Fibroblast of the conjunctiva (primary cell): ENCODE data around the gene TBC1D16.
"Not testable (repeated sequence)": the region's sequence is repeated elsewhere in the genome, so short reads cannot be mapped to it uniquely, and the experiment has no call there.

Experiments used
- DNase-seq: peaks from one replicate; pipeline ENCODE4 v3.0.0-alpha.2; 2010; ENCODE audit warnings: low read depth

The TBC1D16 gene

DNA sequence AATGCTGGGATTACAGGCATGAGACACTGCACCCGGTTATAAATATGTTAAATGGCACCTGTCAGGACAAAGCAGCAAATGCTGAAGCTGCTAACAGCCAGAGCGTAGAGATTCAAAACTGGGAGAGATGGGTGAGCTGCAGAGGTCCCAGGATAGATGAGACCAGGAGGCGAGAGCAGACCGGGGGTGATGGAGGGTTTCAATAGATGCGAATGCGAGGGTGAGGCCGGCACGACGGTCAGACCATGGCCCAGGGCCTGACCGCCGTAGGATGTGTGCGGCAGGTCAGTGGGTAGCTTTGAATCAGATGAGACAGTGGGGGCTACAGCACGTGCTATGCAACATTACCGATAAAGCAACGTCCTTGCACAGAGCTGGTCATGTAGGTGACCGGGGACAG lies 15.0 kb upstream of the TBC1D16 start:
- DNase-seq, result no peak

DNA sequence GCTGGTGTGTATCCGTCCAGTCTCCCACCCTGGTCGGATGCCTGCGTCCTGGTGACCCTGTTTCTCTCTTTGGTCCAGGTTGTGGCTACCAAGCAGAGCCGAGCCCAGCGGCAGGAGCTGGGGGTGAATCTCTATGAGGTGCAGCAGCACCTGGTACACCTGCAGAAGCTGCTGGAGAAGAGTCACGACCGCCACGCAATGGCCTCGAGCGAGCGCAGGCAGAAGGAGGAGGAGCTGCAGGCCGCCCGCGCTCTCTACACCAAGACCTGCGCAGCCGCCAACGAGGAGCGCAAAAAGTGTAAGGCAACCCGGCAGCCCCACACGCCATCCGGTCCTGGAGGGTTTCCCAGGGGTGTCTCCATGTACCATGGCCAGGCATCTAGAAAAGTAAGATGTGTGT lies 14.3 kb upstream of the TBC1D16 start:
- no peak for DNase-seq

DNA sequence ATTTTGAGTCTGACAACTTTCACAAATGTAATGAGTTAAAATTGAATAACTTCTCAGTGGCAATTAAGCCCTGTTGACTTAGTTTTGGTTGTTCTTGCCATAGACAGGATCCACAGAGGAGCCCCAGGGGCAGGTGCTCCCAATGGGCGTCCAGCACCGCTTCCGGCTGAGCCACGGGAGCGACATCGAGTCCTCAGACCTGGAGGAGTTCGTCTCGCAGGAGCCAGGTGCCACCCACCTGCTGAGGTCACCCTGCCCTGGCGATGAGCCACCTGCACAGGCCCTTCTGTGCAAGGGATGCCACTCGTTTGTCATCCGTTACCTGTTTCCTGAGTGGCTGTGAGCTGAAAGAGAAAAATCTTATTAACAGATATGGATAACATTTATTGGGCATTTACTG lies 11.5 kb upstream of the TBC1D16 start:
- DNase-seq, result no peak

DNA sequence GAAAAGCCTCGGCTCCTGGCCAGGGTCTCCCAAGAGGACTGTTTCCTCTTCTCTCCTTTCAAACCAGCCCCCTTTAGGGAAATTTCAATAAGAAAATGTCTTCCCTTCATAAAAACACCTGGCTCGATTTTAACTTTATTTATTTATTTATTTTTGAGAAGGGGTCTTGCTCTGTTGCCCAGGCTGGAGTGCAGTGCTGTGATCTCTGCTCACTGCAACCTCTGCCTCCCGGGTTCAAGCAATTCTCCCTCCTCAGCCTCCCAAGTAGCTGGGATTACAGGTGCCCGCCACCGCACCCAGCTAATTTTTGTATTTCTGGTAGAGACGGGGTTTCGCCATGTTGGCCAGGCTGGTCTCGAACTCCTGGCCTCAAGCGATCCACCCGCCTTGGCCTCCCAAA lies 11.0 kb upstream of the TBC1D16 start:
- DNase-seq, result not testable (repeated sequence)

DNA sequence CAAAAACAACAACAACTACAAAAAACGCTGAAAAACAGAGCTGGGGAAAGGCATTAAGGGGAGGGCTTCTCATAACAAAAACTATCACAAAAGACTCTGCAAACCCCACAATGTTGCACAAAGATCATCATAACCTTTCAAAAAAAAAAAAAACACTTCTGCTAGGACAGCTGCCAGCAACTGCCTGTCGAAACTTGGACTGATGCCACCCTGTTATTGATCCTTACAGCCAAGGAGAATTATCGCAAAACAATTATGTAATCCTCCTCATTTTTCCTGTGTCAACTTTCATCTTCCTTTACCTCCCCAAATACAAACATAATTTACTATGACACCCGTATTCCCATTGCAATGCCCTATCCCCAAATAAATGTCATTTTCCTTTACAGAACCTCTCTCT lies 10.0 kb upstream of the TBC1D16 start:
- DNase-seq, result no peak

DNA sequence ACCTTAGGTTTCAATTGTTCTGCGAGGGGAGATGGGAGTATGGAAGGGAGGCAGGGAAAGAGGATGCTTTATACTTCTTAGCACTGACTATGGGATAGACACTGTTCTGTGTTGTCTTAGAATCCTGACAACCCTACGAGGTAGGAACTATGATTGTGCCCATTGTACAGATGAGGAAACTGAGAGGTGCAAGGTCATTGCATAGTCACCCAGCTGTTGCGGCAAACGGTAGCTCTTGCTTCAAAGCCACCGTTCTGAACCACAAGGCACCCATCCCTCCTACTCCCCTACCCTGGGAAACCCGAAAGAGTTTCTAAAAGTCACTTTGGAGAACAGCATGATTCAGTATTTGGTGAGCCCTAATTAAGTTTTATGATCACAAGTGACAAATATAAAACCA lies 8.3 kb upstream of the TBC1D16 start:
- DNase-seq, result no peak

DNA sequence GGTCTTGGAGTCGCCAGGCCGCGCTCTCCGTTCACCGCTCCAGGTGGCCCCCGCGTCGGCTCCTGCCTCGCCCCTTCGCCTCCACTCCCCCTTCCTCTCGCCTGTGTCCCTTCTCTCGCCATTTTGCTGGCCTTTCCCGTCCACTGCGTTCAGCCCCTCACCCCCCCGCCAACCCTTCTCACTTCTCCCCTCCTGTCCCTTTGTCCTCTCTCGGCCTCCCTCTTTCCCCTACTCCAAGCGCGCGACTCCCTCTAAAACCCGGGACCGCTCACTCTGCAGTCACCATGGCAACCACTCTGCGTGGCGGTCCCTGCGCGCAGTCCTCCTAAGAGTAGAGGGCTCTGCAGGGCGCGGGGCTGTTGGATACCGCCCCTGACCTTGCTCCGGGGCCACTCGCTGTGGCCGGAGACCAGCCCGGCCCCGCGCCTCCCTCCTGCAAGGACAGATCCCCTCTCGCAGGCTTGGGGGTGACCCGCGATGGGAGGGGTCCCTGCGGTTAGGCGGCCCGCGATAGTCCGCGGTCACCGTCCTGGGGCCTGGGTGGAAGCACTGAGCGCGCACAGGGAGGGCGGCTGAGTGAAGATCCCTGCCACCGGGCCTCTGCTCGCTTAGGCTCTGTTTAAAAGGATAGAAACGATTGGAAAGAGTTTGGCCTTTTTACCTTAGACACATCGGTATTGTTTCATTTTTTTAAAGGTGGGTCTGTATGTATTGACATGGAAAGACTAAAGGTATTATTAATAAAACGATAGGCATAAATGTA lies 1.2 kb upstream of the TBC1D16 start:
- no peak for DNase-seq

DNA sequence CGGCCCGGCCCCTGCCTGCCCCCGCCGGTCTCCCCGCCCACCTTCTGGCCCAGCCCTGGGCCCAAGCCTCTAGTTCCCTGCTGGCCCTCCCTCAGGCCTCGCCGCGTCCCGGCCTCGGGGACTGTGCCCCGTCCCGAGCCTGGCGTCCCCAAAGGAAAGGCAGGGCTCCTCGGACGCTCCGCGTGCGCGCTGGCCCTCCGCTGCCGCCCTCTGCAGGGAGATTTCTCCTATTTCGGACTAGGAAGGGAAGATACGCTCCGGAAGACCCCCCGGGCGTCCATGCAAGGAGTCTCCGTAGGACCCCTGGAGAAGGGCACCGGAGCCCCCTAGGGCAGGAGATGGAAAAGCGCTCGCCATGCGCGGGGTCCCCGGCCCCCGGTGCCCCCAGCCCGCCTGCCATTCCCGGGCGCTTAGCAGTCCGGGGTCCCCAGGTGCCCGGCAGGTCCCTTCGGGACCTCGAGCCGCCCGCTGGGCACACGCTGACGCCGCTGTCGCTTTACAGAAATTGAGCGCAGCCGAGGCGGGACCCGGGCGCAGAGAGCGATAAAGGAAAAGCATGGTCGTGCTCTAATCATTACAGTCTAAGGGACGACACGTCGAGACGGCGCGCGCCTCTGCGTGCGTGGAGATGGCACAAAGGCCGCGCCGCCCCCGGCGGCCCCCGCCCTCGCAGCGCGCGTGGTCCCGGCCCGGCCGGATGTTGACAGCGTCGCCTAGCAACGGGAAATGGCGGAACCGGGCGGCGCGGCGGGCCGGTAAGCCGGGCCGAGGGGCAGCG lies 454 bp upstream of the TBC1D16 start, which contains the start of gene CCDC40:
TSS of gene CCDC40 (plus strand) at position 706 of the 778 bp plus-strand sequence. CDS start at position 727, 21 bp downstream.
- peak; percentile 33 for DNase-seq

DNA sequence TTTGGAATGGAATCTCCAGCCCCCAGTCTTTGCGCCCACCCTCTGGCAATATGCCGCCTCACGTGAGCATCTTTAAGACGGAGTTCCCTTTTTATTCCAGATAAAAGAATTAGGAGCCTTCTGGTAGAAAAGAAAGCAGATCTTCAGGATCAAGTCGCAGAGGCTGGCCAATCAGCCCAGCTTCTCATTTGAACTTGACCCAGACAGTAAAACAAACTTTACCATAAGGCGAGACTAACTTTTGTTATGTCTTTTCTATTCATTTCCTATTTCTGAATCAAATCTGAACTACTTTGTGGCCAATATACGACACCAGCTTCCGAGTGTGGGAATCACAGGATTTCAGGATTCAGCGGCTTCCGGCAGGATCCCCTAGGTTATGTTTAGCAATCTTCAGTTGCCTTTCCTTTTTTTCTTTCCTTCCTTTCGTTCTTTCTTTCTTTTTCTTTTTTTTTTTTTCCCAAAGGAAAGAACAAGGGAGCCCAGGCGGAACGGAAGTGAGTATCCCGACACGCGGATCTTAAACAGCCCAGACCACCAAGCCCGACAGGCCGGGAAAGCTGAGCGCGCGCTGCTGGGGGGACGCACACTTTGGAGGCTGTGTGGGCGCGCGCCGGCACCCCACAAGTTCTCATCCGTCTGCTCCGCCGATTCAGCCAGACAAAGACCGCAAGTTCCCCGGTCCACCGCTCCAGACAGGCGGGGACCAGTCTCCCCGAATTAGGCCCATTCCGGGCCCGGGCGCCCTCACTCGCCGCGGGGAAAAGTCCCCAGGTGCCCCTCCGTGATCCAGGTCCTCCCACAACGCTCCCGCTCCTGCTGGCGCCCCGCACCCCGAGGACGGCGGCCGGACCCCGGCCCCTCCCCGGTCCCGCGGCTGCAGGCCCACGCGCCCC lies 633 bp downstream of the TBC1D16 start:
- no peak for DNase-seq

DNA sequence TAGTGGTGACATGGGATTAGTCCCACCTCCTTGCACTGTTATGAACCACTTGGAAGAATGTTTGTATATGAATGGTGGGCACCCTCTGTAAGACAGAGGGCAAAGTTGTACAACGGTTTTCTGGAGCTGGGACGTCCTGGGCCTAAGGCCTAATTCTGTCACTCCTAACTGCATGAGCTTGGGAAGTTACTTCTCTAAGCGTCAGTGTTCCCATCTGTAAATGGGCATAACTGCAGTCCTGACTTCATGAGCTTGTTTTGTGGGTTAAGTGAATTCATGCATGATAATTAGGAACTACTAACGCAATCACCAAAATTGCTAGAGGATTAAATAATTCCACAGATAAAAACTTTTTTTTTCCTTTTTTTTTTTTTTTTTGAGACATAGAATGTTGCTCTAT lies 1.8 kb downstream of the TBC1D16 start:
- no peak for DNase-seq

DNA sequence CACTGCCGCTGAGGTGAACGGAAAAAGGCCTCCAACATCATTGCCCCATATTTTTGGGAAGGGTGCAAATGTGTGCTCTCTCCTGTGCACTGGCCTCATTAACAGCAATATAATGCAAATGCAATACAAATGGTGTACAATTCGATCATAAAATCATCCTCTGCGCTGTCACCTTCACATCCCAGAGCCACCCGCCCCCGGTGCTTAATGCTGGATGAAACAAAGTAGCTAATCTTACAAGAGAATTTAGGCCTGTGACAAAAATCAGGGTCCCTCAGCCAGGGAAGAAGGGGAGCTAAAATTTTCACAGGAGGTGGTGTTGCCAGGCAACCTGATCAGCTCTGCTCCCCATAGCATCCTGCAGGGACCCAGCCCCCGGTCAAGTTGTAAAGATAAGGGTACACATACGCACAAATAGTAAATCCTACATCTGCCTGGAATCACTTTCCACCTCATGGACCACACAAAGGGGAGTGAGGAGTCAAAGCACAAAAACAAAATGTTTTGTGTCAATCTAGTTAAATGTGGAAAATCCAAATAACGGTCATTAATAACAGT lies 3.0 kb downstream of the TBC1D16 start:
- DNase-seq, result no peak

DNA sequence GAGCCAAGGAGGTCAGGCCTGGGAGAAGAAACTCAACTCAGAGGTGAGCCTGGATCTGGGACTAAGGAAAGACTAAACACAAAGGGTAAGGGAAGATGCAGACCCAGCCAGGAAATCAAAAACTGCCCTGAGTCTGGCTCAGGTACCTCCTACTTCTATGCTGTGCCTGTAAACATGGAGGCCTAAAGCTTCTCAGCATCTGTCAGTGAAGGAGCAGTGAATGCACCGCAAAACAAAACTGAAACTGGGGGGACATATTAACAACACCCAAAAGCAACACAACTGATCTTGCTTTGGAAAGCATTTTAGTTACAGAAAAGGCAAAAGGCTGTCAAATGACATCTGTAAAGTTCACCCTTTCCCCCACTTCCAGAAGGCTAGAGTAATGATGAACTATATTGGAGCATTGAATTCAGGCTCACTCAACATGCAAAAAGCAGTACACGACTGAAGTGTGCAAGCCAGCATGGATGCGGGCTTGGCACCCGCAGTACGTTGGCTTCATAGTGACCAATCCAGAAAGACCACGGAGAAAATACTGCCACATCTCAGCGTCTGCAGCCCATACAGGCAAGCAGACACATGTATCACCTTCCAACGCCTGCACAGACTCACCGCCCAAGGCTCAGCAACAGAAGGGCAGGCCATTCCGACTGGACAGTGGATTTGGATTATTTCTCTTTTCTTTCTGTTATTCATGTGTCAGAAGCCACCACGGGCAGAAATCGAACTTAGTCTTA lies 3.8 kb downstream of the TBC1D16 start:
- DNase-seq, result no peak

DNA sequence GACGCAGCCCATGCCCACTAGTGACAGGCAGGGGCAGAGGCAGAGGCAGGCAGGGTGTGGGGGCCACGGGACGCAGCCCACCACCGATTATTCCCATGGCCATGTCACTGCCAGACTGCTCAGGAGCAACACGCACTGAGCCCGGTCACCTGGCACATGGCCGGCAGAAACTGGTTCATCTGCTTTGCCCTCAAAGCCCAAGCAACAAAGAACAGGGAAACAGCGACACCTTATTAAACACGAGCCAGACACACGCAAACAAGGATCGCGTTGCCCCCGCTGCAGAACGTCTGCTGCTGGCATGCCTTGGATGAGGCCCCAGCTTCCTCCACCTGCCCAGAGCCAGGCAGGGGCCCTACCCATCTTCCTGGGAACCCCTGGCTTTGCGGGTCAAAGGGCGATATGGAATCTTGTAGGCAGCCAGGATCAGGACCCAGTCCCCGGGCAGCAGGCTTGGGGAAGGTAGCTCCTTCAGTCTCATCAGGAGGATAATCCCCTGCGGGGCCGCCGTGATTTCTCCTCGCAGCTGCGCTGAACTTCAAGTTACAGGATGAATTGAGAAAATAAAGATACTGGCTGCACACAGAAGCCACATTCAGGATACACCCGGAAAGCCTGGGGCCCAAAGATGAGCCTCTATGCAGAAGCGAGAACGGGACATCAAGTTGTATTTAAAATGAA lies 4.8 kb downstream of the TBC1D16 start:
- no peak for DNase-seq

DNA sequence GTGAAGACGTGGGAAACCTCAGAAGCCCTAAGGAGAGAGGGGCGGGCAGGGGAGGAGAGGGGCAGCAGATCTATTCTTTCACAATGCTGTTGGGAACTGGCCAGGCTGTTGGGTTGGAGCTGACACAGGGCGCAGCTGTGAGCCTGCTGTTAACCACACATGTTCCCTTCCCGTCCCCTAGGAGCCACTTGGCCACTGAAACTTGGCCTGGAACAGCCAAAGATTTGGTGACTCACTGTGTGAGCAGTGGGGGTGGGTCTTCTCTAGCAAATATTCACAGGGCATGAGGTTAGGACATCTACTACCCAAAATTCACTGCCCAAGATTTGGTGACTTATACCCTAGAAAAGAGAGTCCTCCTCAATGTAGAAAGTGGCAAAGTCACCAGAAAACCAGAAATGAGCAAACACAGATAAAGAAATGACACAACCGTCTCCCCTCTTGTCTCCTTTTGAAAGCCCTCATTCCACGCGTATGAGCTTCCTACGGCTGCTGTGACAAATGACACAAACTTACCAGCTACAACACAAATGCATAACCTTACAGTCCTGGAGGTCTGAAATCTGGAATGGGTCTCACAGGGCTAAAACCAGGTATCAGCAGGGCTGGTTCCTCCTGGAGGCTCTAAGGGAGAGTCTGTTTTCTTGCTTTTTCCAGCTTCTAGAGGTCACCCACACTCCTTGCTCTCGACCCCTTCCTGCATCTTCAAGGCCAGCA lies 6.3 kb downstream of the TBC1D16 start:
- peak; percentile 89 for DNase-seq

DNA sequence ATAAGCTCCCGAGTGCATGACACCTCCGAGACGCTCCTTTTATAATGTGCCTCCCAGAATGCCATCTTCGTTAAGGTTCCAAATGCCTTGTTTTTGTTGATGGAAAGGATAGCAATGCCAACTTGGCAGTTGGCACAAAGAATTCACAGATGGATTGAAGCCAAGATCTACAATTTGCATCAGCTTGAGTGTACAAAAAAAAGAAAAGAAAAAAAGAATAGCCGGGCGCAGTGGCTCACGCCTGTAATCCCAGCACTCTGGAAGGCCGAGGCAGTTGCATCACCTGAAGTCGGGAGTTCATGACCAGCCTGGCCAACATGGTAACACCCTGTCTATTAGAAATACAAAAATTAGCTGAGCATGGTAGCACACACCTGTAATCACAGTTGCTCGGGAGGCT lies 7.6 kb downstream of the TBC1D16 start:
- DNase-seq, result no peak

DNA sequence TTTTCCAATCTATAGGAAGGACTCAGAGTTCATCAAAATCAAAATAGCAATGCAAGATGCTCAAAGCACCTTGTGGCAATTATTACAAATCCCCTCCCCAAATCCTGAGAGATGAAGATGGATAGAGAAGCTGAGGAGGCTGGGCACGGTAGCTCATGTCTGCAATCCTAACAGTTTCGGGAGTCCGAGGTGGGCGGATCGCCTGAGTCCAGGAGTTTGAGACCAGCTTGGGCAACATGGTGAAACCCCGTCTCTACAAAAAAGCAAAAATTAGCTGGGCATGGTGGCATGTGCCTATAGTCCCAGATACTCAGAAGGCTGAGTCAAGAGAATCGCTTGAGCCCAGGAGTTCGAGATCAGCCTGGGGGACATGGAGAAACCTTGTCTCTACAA lies 8.6 kb downstream of the TBC1D16 start:
- no peak for DNase-seq

DNA sequence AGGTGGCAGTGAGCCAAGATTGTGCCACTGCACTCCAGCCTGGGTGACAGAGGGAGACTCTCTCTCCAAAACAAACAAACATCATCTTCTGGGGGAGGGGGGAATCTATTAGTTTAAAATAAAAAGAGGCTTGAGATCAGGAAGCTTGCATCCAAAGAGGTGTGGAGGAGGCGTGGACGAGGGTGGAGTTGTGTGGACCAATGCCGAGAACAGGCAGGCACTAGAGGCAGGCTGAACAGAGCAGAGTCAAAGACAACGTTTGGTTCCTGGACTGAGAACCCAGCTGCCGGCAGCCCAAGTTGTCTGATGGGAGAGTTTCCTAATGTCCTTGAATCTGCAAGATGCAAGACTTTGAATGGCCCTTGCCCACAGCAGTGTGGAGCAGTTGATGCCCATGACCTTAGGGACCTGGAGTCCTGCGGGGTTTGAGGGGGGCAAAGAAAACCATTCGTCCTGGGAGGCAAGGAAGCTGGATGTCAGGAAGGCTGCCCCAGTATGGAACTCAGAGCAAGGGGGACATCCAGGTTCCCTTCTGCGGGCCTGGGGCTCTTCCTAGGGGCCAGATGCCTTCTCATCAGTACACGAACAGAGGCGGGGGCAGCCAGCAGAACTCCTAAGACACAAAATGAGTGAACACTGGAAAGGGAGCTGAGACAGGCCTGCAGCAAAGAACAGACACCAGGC lies 9.2 kb downstream of the TBC1D16 start:
- no peak for DNase-seq

DNA sequence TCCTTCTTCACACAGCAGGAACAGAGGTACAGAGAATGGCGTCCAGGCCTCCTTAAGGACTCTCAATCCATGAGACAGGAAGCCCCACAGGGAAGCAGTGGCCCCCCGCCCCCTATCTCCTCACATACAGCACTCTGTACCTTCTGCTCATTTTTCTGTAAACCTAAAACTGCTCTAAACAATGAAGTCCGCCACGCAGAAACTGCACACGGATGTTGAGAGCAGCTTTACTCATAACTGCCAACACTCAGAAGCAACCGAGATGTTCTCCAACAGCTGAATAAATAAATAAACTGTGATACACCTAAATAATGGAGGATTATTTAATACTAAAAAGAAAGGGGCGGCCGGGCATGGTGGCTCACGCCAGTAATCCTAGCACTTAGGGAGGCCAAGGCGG lies 9.9 kb downstream of the TBC1D16 start:
- no peak for DNase-seq

DNA sequence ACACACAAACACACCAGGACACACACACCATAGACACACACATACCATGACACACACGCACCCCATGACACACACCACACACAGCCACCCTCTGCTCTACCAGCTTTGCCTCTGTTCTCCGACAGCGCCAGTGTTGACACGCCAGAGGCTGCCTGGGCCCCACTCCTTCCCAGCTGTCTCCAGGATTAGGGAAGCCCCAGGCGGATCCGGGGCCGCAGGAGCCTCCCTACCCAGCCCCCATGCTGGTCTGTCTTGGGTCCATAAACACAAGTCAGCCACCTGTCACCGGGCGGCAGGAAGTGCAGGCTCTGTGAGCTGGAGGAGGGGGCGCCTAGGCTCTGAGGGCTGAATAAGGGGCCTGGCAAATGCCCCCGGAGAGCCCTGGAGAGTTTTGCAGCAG lies 10.5 kb downstream of the TBC1D16 start:
- no peak for DNase-seq
